Activated CD4-positive, alpha-beta T cell treated with anti-CD3 and anti-CD28 coated beads, Interleukin-2, amount 10 ng/mL, durations not matched to agents 7 days and 5 days (primary cell): ENCODE measurements around the gene CDC14A. TPM values are rescaled to one million over a fixed set of nuclear protein-coding genes. Genes with fewer than 3 reads are reported as not detected.
"Not testable (repeated sequence)": the region's sequence is repeated elsewhere in the genome, so short reads cannot be mapped to it uniquely, and the experiment has no call there.

Experiments used
- CTCF ChIA-PET: fragments of 350-600 bp; sonication (Branson Sonifier 250); formaldehyde crosslinking; loops from one replicate; lab custom pipeline; 2021; ENCODE audit warnings: antibody characterized with exemption; lab: Charles Lee
- POLR2A ChIA-PET: fragments of 350-600 bp; sonication (Branson Sonifier 250); formaldehyde crosslinking; loops from one replicate; lab custom pipeline; 2021; ENCODE audit warnings: antibody characterized with exemption; lab: Charles Lee
- DNase-seq: peaks from one replicate; pipeline ENCODE4 v3.0.0-alpha.2; 2020
- H3K27ac Mint-ChIP-seq: one replicate; pipeline ENCODE4 v1.8.0; 2021; ENCODE audit warnings: mild to moderate bottlenecking, moderate library complexity, mixed read lengths
- H3K27me3 Mint-ChIP-seq: one replicate; pipeline ENCODE4 v1.8.0; 2021; ENCODE audit warnings: mixed read lengths
- H3K36me3 Mint-ChIP-seq: one replicate; pipeline ENCODE4 v1.8.0; 2021; ENCODE audit warnings: low read depth, mixed read lengths
- H3K4me1 Mint-ChIP-seq: one replicate; pipeline ENCODE4 v1.8.0; 2021; ENCODE audit warnings: mixed read lengths
- H3K4me3 Mint-ChIP-seq: one replicate; pipeline ENCODE4 v1.8.0; 2021; ENCODE audit warnings: mild to moderate bottlenecking, moderate library complexity, mixed read lengths
- H3K9me3 Mint-ChIP-seq: one replicate; pipeline ENCODE4 v1.8.0; 2021; ENCODE audit warnings: mixed read lengths
- total RNA-seq, 2 experiments: library from RNA; stranded (reverse); gene quantifications; one replicate each; pipeline ENCODE4 v1.2.3, GENCODE V29; 2021

The CDC14A gene
- total RNA-seq, 2 experiments from 2014 or later, result 39.9 to 43.3 TPM

- peaks cover 21% of the 10 kb centered on the region for H3K9me3 Mint-ChIP-seq
- CTCF ChIA-PET, result interaction anchor here (1.1 kb wide), 1 partner anchor 9 kb away, joined by 3 read pairs; no protein-coding TSS in a partner anchor
Measured at GRCh38 chr1:100321506-100321905, 30.8 kb upstream of the CDC14A start.

GRCh38 chr1:100322436-100323211 is 29.7 kb upstream of the CDC14A start:
- Mint-ChIP-seq H3K27me3 (no peaks in the 10 kb centered on the region), H3K36me3 (peaks cover 5% of the 10 kb centered on the region), H3K27ac (no peak overlapping the region), H3K9me3 (peaks cover 16% of the 10 kb centered on the region), H3K4me1 (peaks cover 2% of the 10 kb centered on the region), H3K4me3 (no peak overlapping the region)
- ChIA-PET CTCF (interaction anchor here (1.1 to 1.6 kb wide), 2 partner anchors 10 to 30 kb away, joined by 3 read pairs; partner anchors contain the start of gene CDC14A), POLR2A (no interaction called here)
- no peak for DNase-seq

More at GRCh38 chr1:100321506-100321905, 30.8 kb upstream of the CDC14A start:
- POLR2A ChIA-PET, result no interaction called here
- H3K4me1 Mint-ChIP-seq, result peaks cover 2% of the 10 kb centered on the region
- H3K4me3 Mint-ChIP-seq, result no peak overlapping the region
- H3K36me3 Mint-ChIP-seq, result peaks cover 6% of the 10 kb centered on the region
- no peak overlapping the region for H3K27ac Mint-ChIP-seq
- no peaks in the 10 kb centered on the region for H3K27me3 Mint-ChIP-seq
- DNase-seq, result no peak

GRCh38 chr1:100323419-100324106 is 28.7 kb upstream of the CDC14A start:
- no peaks in the 10 kb centered on the region for H3K27me3 Mint-ChIP-seq
- DNase-seq, result no peak
- peaks cover 14% of the 10 kb centered on the region for H3K9me3 Mint-ChIP-seq
- no peak overlapping the region for H3K27ac Mint-ChIP-seq
- no peak overlapping the region for H3K4me3 Mint-ChIP-seq
- CTCF ChIA-PET, result interaction anchor here (1.5 to 1.6 kb wide), 2 partner anchors 23 to 29 kb away, joined by 3 read pairs; partner anchors contain the start of gene CDC14A
- peaks cover 5% of the 10 kb centered on the region for H3K36me3 Mint-ChIP-seq
- H3K4me1 Mint-ChIP-seq, result peaks cover 2% of the 10 kb centered on the region
- POLR2A ChIA-PET, result no interaction called here

GRCh38 chr1:100325415-100326324 is 26.6 kb upstream of the CDC14A start:
- Mint-ChIP-seq H3K27me3 (no peaks in the 10 kb centered on the region), H3K27ac (no peak overlapping the region), H3K9me3 (peaks cover 5% of the 10 kb centered on the region), H3K36me3 (no peaks in the 10 kb centered on the region), H3K4me1 (peaks cover 2% of the 10 kb centered on the region), H3K4me3 (no peak overlapping the region)
- DNase-seq, result no peak
- POLR2A ChIA-PET, result no interaction called here
- CTCF ChIA-PET, result no interaction called here

GRCh38 chr1:100326325-100326670 is 26.0 kb upstream of the CDC14A start:
- H3K4me3 Mint-ChIP-seq, H3K36me3 Mint-ChIP-seq, H3K27me3 Mint-ChIP-seq, POLR2A ChIA-PET, H3K4me1 Mint-ChIP-seq, H3K9me3 Mint-ChIP-seq, H3K27ac Mint-ChIP-seq, DNase-seq: not testable (repeated sequence)
- CTCF ChIA-PET, result interaction anchor here (1.3 kb wide), 1 partner anchor 12 kb away, joined by 3 read pairs; no protein-coding TSS in a partner anchor

- no peaks in the 10 kb centered on the region for H3K36me3 Mint-ChIP-seq
- no peak for DNase-seq
- H3K27ac Mint-ChIP-seq, result no peak overlapping the region
- CTCF ChIA-PET, result no interaction called here
- POLR2A ChIA-PET, result no interaction called here
- no peaks in the 10 kb centered on the region for H3K27me3 Mint-ChIP-seq
- no peak overlapping the region for H3K4me3 Mint-ChIP-seq
- H3K9me3 Mint-ChIP-seq, result no peaks in the 10 kb centered on the region
- no peaks in the 10 kb centered on the region for H3K4me1 Mint-ChIP-seq
Measured at GRCh38 chr1:100328133-100328532, 24.2 kb upstream of the CDC14A start.

- H3K4me1 Mint-ChIP-seq, POLR2A ChIA-PET, H3K9me3 Mint-ChIP-seq, H3K4me3 Mint-ChIP-seq, DNase-seq, H3K27ac Mint-ChIP-seq, H3K36me3 Mint-ChIP-seq, H3K27me3 Mint-ChIP-seq: not testable (repeated sequence)
- CTCF ChIA-PET, result interaction anchor here (0.6 kb wide), 1 partner anchor 122 kb away, joined by 4 read pairs; no protein-coding TSS in a partner anchor
Measured at GRCh38 chr1:100331146-100331545, 21.2 kb upstream of the CDC14A start.

- Mint-ChIP-seq H3K27me3 (peaks cover under 1% of the 10 kb centered on the region), H3K27ac (no peak overlapping the region), H3K4me1 (no peaks in the 10 kb centered on the region), H3K36me3 (no peaks in the 10 kb centered on the region), H3K9me3 (no peaks in the 10 kb centered on the region), H3K4me3 (no peak overlapping the region)
- ChIA-PET POLR2A (no interaction called here), CTCF (no interaction called here)
- DNase-seq, result no peak
Measured at GRCh38 chr1:100332331-100332730, 20.0 kb upstream of the CDC14A start.

GRCh38 chr1:100335436-100335835 is 16.9 kb upstream of the CDC14A start:
- no peak overlapping the region for H3K27ac Mint-ChIP-seq
- DNase-seq, result no peak
- POLR2A ChIA-PET, result no interaction called here
- CTCF ChIA-PET, result no interaction called here
- no peaks in the 10 kb centered on the region for H3K9me3 Mint-ChIP-seq
- H3K36me3 Mint-ChIP-seq, result no peaks in the 10 kb centered on the region
- H3K4me1 Mint-ChIP-seq, result no peaks in the 10 kb centered on the region
- peaks cover 8% of the 10 kb centered on the region for H3K27me3 Mint-ChIP-seq
- H3K4me3 Mint-ChIP-seq, result no peak overlapping the region

- DNase-seq, POLR2A ChIA-PET, H3K27ac Mint-ChIP-seq, H3K27me3 Mint-ChIP-seq, CTCF ChIA-PET, H3K4me1 Mint-ChIP-seq, H3K36me3 Mint-ChIP-seq, H3K9me3 Mint-ChIP-seq, H3K4me3 Mint-ChIP-seq: not testable (repeated sequence)
Measured at GRCh38 chr1:100337878-100338277, 14.4 kb upstream of the CDC14A start.

- DNase-seq, H3K4me3 Mint-ChIP-seq, H3K36me3 Mint-ChIP-seq, CTCF ChIA-PET, H3K9me3 Mint-ChIP-seq, POLR2A ChIA-PET, H3K27ac Mint-ChIP-seq, H3K27me3 Mint-ChIP-seq, H3K4me1 Mint-ChIP-seq: not testable (repeated sequence)
Measured at GRCh38 chr1:100339735-100340134, 12.6 kb upstream of the CDC14A start.

GRCh38 chr1:100340494-100340893 is 11.8 kb upstream of the CDC14A start:
- Mint-ChIP-seq H3K27me3 (peaks cover 8% of the 10 kb centered on the region), H3K36me3 (no peaks in the 10 kb centered on the region), H3K27ac (no peak overlapping the region), H3K4me3 (no peak overlapping the region), H3K9me3 (no peaks in the 10 kb centered on the region), H3K4me1 (no peaks in the 10 kb centered on the region)
- ChIA-PET CTCF (no interaction called here), POLR2A (no interaction called here)
- no peak for DNase-seq
